Activated T-helper 1 cell treated with Interleukin-2 at 50 U/mL for 16 hours (primary cell): ENCODE results near the gene CHTF8.
"Not testable (repeated sequence)": the region's sequence is repeated elsewhere in the genome, so short reads cannot be mapped to it uniquely, and the experiment has no call there.

ENCODE experiments used
- DNase-seq: peaks from one replicate; pipeline ENCODE4 v3.0.0-alpha.2; 2020; ENCODE audit warnings: low read depth

The CHTF8 gene

DNA sequence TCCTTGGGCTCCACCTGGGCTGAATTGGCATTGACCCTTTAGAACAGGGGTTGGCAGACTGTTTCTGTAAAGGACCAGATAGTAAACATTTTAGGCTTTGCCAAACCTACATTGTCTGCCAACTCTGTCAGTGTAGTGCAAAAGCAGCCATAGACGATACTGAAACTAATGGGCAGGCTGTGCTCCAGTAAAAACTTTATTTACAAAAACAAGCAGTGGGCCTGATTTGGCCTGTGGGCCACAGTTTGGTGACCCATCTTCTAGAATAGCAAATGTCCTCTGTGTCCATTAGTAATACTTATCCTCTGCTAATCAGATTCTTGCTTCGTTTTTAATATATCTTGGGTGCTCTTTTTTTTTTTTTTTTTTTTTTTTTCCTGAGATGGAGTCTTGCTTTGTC, 6.2 kb upstream of the CHTF8 start:
- no peak for DNase-seq

DNA sequence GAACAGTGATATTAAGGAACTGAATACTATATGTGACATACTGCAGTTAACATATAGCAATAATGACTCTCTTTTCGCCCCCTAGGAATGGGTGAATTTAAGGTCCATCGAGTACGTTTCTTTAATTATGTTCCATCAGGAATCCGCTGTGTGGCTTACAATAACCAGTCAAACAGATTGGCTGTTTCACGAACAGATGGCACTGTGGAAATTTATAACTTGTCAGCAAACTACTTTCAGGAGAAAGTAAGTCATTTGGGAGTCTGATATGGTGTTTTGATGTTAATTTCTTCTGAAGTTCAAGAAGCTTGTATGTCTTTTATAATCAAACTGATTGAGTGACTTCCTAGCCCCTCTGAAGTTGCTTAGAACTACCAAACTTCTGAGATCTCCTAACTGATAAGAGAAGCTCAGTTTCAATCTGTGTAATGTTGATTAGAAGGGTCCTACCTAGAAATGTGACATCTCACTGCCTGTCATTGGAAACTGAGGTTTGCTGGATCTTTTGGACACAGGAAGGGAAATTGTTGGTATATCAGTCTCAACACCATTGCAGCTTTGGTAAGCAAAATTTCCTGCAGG, 1.1 kb upstream of the CHTF8 start:
- DNase-seq, result no peak

DNA sequence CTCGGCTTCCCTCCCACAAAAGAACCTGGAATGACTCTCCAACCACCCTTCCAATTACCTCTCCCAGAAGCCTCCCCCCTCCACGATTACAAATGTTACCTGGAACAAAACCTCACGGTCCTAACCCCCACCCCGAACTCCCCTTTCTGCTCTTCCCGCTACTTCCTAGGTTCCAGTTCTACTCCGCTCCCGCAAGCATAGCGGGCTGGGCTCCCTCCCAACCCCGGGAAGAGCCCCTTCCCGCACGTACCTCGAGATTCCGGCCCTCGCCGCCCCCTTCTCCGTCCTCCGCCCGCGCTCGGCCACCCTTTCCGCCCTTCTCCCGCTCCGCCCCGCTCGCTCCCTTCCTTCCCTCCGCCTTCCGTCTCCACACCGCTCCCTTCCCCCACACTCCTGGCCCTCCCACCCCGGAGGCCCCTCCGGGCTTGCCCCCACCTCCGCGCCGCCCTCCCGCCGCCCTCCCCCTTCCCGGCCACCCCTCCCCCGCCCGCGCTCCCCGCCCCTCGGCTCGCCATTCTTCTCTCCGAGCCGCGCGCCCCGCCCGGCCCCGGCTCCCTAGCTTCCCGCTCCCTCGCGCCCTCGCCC, 457 bp downstream of the CHTF8 start:
- DNase-seq, result peak; percentile 53

DNA sequence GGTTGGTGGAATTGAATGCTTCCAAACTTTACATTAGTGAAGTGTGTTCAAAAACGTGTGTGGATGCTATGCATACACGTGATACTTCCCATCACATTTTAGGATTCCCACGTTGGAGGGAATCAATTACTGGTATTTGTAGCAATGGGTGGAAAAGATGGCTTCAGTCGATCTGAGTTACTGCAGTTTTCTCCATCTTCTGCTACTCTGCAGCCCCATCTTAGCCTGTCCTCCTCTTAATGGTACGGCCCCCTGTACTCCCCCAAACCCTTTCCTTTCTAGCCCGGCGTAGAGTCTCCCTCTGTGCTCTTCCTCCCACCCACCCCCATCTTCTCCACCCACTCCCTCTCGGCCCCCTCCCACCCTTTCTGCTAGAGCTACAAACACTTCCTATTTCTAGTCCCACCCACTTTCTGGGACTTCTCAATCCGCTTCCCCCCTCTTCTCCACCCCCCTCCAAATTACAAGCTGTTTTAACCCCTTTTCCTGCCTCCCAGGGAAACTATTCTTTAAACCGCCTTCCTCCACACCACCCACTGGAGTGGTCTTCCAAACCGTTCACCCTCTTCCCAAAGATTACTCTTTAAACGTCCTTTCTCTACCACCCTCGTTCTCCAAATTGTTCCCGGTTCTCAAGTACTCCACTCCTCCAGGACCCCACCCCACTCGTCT, 1.1 kb downstream of the CHTF8 start:
- no peak for DNase-seq

DNA sequence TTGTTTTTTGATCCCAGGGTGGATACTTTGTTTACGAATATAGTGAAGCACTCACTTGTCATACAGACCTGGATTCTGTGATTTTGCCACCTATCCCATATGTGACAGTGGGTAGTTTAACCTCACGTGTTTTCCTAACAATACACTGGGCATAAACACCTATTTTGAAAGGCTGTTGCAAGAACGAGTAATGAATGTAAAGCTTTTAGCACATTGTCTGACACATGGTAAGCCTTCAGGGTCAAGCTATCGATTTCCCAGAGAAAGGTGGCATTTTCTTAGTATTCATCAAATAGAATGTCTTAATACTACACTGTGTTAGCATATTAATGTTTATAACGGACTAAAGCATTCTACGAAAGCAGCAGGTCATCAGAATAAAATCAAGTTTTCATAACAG, 1.9 kb downstream of the CHTF8 start:
- DNase-seq, result no peak

DNA sequence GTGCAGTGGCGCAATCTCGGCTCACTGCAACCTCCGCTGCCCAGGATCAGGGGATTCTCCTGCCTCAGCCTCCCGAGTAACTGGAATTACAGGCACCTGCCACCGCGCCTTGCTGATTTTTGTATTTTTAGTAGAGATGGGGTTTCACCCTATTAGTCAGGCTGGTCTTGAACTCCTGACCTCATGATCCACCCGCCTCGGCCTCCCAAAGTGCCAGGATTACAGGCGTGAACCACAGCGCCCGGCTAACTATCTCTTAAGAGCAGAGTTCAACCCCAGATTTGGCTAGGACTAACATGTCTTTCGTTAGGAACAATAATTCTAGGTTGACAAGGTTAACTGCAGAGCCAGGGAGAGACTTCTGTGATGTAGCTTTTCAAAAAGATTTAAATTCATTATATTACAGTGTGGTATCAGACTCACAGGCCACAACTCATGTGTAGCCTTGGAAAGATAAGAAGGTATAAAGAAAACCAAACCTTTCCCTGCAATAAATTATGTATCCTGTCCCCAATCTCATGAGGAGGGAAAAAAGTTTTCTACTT, 4.3 kb downstream of the CHTF8 start:
- DNase-seq, result no peak

DNA sequence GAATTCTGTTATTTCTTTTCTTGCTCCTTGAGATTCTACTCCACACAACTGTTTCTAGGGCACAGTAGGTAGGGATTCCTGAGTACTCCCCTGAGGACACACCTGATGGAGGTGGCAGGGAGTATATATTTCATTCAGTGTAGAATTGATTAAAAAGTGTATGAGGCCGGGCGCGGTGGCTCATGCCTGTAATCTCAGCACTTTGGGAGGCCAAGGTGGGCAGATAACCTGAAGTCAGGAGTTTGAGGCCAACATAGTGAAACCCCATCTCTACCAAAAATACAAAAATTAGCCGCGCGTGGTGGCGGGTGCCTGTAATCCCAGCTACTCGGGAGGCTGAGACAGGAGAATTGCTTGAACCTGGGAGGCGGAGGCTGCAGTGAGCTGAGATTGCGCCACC, 5.6 kb downstream of the CHTF8 start:
- DNase-seq, result not testable (repeated sequence)

DNA sequence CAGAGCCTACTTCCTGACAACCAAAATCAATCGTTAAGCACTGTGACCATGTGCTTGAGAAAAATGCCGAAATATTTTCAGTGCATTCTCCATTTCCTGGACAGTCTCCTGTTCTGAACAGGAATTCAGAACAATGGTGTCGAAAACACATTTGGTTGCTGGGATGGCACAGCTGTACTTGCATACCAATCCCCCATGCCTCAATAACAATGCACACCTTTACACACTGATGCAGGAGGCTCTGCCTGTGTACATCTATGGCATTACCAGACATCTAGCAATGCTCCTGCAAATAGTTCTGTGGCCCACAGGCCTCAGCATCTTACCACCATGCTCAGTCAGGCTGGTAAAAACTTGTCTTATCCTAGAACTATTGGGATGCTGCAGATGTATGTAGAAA, 6.2 kb downstream of the CHTF8 start:
- DNase-seq, result no peak

DNA sequence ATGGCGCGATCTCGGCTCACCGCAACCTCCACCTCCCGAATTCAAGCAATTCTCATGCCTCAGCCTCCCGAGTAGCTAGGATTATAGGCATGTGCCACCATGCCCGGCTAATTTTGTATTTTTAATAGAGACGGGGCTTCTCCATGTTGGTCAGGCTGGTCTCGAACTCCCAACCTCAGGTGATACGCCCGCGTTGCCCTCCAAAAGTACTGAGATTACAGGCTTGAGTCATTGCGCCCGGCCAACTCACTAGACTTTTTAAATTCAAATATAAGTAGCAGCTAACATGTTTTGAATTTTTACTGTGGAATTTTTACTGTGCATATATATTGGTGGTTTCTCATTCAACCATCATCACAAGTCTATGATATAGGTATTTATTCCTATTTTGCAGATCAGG, 7.4 kb downstream of the CHTF8 start:
- not testable (repeated sequence) for DNase-seq

DNA sequence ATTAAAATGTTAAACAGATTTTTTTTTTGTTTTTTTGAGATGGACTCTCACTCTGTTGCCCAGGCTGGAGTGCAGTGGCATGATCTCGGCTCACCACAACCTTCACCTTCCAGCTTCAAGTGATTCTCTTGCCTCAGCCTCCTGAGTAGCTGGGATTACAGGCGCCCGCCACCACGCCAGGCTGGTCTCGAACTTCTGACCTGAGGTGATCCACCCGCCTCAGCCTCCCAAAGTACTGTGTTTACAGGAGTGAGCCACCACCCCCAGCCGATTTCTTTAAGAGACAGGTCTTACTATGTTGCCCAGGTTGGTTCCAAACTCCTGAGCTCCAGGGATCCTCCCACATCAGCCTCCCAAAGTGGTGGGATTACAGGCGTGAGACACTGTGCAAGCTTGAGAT, 8.0 kb downstream of the CHTF8 start:
- not testable (repeated sequence) for DNase-seq

DNA sequence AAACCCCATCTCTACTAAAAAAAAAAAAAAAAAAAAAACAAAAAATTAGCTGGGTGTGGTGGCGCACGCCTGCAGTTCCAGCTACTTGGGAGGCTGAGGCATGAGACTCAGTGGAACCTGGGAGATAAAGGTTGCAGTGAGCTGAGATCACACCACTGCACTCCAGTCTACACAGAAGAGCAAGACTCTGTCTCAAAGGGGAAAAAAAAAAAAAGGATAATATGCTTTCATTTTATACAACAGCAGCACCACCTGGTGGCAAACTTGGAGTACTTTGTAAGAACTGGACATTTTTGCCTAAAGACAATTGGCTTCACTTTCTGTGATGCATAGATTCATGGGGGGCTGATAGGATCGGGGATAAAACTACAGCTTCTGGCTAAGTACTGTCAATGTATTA, 8.5 kb downstream of the CHTF8 start:
- DNase-seq, result no peak

DNA sequence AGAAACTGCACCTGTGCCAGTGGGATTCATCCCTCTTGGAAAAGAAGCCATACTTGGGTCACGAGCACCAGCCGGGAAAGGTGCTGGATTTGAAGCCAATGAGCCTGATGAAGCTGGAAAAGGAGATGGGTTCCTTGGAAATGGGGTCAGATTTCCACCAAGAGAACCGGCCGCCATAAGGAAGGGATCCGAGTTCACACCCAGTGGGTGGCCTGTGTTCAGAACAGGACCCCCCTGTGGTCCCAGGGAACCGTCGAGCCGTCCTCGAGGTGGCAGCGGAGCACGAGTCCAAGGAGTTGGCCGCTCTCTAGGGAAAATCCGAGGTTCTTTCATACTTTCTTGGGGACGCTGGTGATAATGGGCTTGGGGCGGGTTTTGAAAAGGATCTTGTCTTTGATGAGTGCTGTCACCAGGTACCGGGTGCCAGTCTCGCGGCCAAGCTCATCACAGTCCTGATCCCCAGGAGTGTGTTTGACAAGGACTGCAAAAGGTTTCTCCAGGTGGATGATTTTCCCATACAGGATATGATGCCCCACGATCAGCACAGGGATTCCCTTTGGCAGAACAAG, 12.2 kb downstream of the CHTF8 start:
- no peak for DNase-seq

DNA sequence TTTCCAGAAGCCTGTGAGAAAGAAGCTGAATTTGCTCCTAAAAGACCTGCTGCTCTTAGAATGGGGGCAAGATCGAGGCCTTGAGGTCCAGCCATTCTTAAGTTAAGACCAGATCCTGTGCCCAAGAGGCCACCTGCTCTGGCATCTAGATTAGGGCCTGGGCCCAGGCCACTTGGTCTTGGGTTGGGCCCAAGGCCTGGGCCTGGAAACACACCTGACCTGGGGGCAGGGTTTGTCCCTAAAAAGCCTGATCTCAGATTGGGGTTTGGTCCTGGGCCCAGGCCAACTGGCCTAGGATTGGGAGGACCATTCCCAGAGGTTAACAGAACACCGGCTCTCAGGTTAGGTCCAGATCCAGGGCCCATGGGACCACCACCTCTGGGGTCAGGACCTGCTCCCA, 12.9 kb downstream of the CHTF8 start:
- no peak for DNase-seq

DNA sequence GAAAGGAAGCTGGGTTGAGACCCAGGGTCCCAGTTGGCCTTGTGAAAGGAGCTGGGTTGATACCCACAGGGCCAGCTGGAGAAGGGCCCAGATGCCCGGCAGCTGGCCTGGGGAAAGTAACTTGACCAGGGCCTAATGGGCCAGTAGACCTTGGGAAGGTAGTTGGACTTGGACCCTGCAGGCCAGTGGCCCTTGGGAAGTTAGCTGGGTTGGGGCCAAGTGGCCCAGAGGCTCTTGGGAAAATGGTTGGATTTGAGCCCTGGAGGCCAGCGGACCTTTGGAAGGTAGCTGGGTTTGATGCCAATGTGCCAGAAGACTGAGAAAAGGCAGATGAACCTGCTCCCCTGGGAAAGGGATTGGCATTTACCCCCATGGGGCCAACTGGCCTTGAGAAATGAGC, 13.4 kb downstream of the CHTF8 start:
- DNase-seq, result no peak

DNA sequence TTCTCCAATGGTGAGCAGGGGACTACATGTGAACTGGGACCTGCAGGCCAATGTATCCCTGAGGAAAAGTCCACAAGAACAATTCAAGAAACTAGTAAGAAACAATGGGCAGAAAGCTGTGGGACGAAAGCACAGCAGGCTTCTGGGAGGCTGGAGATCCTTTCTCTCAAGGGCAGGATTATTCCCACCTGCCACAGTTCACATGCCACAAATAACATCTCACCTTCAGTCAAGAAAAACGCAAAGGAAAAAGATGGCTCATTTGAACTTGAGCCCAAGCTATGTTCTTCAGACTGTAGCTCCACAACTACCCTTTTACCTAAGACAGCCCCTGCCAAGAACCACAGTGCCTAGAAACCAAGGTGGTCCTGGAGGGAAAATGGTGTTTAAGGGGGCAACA, 13.9 kb downstream of the CHTF8 start:
- no peak for DNase-seq

DNA sequence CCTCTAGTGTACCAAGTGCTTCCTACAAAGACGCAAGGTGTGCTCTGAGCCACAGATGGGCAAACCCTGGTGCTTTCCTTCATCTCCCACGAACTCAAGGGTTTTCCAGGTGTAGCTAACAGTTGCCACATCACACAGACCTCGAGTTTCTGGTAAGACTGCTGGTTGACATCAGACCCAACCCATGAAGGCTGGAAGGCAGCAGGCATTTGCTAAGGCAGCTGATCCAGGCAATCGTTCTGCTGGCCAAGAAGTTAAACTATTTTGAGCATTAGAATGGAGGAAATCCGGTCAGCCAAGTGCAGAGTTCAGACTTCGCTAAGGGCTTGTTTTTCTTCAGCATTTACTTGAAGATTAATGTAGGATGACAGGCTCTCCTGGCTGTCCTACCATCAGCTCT, 15.5 kb downstream of the CHTF8 start:
- DNase-seq, result no peak

DNA sequence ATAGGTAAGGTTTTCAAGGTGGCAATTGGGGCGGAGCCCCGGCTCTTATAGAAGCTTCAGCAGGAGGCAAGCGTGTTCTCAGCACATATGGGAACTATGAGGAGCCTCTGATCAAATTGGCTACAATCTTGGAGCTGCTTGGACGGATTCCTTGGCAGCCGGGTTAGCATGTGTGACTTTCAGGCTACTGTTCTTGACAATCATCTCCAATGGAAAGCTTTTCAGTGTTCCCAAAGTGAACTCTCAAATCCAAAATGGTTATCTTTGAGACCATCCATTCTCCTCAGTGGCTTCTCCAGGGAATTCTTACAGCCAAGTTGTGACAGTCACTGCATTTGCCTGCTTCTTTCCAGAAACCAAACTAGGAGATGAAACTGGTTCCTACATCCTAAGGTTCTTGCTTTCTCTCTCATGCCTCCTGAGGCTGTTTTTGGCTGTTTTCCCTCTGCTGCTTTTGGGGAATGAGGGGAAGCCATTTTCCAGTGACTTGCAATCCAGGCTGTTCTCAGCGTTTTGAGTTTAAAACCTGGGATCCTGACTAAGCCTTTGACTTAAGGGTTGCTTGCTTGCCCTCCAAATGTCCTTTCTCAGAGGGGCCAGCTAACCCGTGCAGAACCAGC, 16.0 kb downstream of the CHTF8 start:
- no peak for DNase-seq

DNA sequence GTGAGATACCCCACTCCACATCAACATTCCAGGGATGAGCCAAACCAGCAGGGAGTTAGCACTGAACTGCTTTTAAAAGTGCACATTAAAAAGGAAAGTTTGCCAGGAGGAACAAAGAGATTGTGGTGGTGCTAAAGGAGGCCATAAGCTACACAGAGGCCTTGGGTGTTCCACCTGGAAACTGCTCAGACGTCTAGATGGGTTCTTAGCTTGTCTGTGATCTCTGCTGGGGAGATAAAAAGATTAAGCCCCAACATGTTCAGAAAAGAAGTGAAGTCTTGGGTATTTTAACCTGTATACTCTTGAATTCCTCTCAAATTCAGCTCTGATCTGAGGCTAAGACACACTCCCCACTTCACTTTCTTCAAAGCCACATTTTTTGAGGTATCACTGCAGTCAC, 16.6 kb downstream of the CHTF8 start:
- no peak for DNase-seq

DNA sequence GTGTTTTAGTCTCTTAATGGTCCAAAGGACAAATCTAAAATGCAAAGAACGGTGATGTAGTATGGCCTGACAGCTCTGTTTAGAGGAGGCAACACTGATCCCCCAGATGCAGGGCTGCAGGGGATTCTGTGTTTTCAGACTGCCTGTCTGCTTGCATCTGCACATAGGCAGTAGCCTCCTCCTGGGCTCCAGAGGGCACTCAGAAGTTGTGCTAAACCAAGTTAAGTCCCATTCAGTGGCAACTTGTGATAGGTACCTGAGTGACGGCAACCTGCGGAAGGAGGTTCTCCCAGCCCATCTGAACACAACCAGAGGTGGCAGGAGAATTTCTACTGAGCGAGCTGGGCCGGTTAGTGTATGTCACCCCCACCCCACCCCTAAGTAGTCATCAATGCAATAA, 17.0 kb downstream of the CHTF8 start:
- no peak for DNase-seq

DNA sequence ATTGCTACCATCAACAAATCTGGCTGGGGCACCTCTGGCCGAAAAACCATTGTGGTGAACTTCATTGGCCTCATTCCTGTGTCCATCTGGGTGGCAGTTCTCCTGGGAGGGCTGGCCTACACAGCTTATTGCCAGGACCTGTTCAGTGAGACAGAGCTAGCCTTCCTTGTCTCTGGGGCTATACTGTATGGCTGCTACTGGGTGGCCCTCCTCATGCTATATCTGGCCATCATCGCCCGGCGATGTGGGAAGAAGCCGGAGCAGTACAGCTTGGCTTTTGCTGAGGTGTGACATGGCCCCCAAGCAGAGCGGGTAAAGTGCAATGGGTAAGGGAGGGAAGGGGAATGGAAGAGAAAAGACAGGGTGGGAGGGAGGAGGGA, 17.4 kb downstream of the CHTF8 start:
- DNase-seq, result no peak

DNA sequence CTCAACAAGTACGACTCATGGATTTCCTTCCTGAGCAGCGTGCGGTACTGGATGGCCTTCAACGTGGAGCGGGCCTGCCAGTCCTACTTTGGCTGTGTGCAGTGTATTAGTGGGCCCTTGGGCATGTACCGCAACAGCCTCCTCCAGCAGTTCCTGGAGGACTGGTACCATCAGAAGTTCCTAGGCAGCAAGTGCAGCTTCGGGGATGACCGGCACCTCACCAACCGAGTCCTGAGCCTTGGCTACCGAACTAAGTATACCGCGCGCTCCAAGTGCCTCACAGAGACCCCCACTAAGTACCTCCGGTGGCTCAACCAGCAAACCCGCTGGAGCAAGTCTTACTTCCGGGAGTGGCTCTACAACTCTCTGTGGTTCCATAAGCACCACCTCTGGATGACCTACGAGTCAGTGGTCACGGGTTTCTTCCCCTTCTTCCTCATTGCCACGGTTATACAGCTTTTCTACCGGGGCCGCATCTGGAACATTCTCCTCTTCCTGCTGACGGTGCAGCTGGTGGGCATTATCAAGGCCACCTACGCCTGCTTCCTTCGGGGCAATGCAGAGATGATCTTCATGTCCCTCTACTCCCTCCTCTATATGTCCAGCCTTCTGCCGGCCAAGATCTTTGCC, 17.9 kb downstream of the CHTF8 start:
- no peak for DNase-seq

DNA sequence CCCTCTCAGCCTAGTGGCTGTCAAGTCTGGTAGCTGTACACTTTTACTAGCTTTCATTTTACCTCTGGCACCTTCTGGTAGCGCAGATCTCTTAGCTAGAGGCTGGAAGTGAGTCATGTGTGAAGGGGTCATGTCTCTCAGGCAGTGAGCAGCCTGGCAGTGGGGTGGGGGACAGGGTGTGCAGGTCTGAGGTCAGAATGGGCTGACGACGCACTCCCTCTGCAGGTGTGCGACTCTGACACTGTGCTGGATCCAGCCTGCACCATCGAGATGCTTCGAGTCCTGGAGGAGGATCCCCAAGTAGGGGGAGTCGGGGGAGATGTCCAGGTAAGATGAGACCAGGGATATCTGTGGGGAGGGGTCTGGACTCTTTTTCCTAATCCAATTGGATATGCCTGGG, 19.2 kb downstream of the CHTF8 start:
- DNase-seq, result no peak
